Stimulated activated CD4-positive, alpha-beta T cell treated with anti-CD3 and anti-CD28 coated beads, Interleukin-2, amount 100 ng/mL, for 4 hours (primary cell): Measurements from ENCODE around the gene C18orf63.

Source experiments
- DNase-seq: peaks from one replicate; pipeline ENCODE4 v3.0.0-alpha.2; 2020; ENCODE audit warnings: low read depth

The C18orf63 gene

DNA sequence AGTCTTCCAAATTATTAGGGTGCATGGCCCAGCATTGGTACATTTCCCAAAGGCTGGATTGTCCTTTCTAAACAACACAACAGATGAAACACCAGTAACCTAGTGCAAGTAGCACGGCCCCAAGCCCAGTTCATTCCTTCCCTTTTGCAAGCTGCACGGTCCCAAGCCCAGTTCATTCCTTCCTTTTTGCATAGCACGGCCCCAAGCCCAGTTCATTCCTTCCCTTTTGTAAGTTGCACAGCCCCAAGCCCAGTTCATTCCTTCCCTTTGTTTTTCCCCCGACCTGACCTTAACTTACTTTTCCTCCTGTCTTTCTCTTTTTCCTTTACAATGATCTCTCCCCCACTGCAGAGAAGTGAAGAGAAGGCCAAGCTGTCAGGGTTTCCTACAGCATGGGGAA, 60.9 kb downstream of the C18orf63 start:
- DNase-seq = no peak

- DNase-seq = no peak
These were observed 62.1 kb downstream of the C18orf63 start for GRCh38 chr18:74377776-74378175.

DNA sequence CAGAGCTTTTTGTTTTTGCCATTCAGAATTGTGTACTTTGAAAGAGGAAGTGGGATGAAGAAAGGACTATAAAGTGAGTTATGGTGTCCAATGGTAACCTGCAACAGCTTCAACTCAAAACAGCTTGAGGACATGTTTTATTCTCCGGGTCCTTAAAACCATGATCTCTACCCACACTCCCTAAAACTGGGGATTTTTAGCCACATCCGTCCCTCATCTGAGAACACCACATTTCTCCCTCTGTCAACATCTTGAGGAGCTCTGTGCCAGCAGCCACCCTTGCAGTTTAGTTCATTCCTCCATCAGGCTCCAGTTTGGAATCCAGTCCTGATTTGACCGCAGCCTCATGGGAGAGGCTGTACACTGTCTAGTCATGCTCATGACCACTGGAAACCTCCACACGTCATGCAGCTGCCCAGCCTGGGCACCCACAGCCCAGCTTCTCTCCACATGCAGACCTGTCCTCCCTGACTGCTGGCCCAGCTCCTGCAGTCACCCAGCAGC, 62.6 kb downstream of the C18orf63 start:
- no peak for DNase-seq

- DNase-seq = no peak
These were observed 65.3 kb downstream of the C18orf63 start for GRCh38 chr18:74380916-74381315.

DNA sequence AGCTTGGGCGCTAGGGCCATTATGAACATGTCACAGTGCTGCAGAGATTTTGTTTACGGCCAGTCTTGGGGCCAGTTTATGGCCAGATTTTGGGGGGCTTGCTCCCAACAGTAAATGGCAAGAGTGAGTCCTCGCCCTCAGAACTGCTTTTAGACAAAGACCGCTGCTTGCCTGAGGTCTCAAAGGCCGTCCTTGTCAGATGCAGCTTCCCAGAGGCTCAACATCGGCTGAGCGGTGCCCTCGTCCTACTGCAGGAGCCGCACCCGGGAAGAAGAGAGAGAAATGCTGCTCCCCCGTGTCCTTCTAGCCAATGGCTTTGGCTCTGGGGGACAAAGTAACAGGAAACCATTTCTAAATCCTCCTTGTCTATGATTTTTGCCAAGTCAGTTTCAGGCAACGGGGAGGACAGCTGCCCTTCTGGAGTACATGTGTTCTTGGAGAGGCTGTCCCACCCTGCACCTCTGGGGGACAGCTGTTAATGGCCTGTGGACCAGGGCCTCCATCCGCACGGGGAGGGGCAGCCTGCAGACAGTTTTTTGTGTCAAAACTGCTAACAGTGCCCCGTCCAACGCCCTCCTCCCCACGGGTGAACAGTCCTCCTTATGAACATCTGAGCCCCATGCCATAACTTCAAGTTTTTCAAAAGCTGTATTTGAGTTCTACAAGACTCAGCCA, 66.1 kb downstream of the C18orf63 start:
- no peak for DNase-seq

DNA sequence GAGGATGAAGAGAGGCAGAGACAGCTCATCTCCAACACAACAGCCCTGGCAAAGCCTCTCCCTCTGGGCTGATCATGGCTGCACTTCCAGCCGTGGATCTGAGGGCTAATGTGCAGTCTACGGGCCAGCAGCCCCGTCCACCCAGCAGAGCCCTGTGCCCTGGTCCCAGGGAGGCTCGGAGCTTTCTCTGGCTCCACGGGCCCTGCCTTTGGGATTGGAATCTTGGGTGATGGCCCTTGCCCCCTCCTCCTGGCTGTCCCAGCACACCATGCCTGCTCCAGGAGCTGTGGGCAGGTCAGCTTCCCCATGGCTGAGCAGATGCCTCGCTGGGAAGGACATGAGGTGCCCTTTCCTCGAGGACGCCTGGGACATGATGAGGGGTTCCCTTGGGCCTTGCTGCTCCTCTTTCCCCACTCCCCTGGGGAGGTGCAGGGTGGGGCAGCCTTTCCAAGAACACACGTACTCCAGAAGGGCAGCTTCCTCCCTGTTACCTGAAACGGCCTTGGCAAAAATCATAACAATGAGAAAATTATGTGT, 66.9 kb downstream of the C18orf63 start:
- no peak for DNase-seq

- DNase-seq = no peak
These were observed 71.7 kb downstream of the C18orf63 start for GRCh38 chr18:74387383-74387782.

DNA sequence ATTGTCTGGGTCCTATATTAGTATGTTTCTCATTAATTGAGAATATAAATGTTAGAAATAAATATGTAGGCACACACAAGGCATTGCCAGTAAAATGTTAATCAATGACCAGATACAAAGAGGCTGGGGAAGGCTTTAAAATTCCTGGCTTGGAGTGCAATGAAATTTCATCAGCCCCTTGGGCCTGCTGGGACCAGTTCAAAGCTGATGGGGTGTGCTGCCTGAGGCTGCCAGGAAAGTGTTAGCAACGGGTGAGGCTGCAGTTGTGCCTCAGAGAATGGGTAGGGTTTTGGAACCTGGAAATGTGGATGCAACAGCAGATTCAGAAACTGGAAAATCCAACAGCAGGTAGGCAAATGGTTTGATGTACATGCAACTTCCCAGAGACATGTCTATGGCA, 72.6 kb downstream of the C18orf63 start:
- DNase-seq = no peak

DNA sequence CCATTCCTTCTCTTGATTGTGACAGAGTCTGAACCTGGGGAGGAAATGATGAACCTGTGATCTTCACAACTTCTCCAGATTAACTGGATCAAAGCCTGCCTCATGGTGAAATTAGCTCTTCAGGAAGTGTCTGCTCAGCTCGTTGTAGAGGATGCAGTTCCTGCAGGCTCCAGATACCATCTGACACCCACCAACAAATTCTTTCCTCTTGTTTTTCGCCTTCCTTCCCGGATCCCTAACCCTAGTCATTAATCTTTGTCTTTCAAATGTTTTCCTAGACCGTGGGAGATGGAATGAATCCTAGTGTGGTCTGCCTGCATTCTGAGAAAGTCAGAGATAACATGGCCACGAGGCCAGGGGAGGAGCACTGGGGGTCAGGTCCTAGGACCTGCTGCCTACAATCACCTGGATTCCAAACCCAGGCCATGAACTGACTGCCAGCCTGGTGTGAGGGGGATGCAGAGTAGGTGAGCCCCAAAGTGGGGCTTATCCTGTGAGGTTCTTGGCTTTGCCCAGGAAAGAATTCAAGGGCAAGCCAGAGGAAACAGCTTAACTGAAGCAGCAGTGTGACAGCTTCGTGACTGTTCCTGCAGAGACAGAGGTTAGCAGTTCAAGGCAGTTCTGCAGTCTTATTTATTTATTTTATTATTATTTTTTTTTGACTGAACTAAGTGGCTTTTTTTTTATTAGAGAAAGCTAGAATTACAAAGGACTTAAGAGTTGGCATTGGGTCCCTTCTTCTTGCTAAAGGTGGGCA, 73.7 kb downstream of the C18orf63 start:
- no peak for DNase-seq

DNA sequence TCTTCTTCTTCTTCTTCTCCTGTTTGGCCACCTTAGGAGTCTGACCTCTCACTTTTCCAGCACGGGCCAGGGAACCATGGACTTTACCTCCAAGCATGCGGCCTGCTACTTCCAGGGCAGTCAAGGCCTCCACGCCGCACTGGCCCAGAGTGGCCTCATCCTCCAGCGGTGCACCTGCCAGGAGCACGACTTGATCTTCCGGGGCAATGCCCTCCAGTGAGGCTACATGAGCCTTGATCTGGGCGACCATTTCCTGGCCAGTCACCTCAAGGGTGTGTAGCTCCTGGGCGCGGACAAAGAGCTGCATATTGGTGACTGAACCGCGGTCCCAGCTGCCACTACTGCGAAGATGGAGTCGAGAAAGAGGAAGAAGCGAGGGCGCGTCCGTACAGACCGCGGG, 74.4 kb downstream of the C18orf63 start:
- DNase-seq = no peak

- DNase-seq = no peak
These were observed 75.3 kb downstream of the C18orf63 start for GRCh38 chr18:74390900-74391299.

DNA sequence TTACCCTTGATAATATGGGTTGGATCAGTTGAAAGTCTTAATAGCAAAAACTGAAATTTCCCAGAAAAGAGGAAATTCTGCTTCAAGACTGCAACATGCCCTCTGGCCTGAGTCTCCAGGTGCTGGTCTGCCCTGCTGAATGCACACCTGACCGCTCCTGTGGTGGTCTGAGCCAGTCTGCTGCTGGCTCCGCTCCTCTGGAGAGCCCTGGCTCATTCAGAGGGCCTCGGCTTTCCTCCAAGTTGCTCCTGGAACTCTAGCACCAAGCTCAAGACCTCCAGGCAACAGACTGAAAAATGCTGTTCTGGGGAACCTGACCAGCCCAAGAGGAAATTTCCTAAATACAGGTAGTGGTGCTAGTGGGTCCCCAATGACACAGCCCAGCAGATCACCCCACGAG, 76.7 kb downstream of the C18orf63 start:
- DNase-seq = no peak

DNA sequence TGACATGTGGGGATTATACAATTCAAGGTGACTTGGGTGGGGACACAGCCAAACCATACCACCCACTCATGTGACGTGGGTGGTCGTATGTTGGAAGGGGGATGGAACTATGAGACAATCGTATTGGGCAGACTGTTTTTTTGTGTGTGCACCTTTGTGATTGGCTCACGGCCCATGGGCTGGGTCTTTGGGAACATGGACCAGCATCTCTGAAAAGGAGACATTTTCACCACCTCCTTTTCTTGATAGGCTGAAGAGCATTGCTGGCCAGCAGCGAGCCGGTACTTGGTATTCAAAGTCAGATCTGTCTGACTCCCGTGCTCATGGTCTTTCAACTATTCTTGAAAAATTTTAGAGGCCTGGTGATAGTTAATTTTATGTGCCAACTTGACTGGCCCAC, 79.4 kb downstream of the C18orf63 start:
- no peak for DNase-seq

GRCh38 chr18:74395648-74396154, 80.1 kb downstream of the C18orf63 start:
- no peak for DNase-seq

DNA sequence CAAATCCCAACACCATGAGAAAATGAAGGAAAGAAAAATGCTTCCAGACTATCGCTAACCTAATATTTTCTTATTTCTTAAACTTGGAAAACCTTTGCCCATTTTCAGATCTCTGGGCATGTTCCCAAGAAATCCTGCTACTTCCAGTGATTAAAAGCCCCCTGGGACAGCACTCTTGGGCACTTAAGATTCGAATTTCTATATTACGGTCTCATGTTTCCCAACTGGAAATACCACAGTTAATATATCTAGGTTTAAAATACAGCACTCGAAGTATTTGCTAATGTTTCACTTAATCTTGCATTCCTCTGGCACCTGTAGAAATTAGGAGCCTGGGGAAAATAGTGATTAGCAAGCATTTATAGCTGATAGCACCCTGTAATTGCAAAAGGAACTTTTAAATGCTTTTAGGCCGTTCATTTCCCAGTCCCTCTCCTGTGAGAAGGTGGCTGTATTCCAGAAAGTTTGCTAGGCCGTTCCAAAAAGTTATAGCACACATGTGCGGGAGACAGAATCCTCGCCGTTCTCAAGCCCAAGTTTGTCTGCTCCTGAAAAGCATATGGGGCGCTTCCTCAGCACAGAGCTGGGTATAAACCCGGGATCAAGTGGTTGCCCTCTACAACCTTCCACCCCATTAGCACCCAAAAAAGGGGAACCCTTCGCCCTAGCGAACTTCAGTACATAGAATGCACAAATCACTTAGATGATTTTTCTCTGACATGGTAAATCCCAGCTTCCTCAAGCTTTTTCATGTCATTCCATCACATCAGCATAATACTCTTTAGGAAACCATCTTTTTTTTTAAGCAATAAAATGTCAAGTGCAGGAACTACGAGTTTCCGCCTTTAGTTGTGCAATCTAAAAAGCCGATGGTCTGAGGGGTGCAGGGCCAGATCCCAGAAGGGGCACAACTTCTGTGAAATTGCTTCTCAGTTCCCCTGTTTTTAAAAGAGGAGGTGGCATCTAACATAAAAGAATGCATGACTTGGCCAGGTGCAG, 80.8 kb downstream of the C18orf63 start:
- DNase-seq = no peak

DNA sequence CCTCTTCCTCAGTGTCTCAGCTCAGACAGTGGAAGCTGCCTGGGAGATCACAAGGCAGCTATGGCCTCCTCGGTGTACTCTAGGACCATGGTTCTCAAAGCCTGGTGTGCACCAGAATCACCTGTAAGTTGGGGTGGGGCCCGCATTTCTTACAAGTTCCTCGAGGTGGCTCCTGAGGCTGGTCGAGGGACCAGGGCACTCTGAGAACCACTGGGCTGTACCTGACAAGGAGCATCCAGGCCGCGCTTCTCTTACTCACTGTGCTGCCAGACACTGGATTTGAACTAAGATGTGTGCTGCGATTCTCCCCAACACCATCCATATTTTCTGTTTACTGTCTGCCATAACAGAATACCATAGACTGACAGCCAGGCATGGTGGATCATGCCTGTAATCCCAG, 81.9 kb downstream of the C18orf63 start:
- no peak for DNase-seq

DNA sequence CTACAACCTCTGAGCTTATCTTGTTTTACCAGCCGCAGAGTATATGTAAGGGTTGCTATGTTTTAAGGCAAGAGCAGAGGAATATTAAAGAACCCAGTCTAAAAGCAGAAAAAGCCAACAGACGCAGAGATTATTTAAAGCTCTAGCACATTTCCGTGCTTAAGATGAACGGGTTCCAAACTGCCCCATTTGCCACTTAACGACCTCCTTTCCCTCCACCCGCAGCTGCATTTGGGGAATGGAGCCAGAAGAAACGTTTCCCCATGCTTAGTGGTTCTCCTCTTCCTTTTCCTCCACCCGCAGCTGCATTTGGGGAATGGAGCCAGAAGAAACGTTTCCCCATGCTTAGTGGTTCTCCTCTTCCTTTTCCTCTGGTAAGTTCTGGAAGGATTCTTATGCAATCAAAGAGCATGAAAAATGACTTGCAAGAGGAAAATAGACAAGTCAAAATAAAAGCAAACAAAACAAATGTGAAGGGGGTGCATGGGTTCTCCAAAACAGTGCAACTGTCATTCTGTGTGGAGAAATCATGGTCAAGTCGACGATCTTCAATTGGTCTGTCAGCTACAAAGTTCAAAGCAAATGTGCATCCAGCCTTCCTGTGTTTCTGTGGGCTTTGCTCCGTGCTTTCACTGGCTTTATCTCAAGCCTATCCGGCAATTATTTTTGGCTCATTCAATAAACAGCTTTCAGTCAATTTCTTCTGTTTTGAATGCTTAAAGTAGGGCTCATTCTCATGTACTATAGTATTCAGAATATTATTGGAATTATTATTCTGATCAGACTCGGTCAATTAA, 83.7 kb downstream of the C18orf63 start:
- no peak for DNase-seq

GRCh38 chr18:74400813-74401212, 85.2 kb downstream of the C18orf63 start:
- no peak for DNase-seq

GRCh38 chr18:74402806-74403433, 87.3 kb downstream of the C18orf63 start:
- no peak for DNase-seq

- DNase-seq = no peak
These were observed 92.2 kb downstream of the C18orf63 start for GRCh38 chr18:74407888-74408287.
